Activated CD4-positive, alpha-beta T cell treated with anti-CD3 and anti-CD28 coated beads, Interleukin-2, Interleukin-6, amounts not matched to agents 100 ng/mL and 50 ng/mL, durations not matched to agents 16 hours and 8 hours (primary cell): ENCODE results near the gene UBE2R2.
"Not testable (repeated sequence)": the region's sequence is repeated elsewhere in the genome, so short reads cannot be mapped to it uniquely, and the experiment has no call there.

Source experiments
- DNase-seq: peaks from one replicate; pipeline ENCODE4 v3.0.0-alpha.2; 2020

Gene UBE2R2

GRCh38 chr9:33799928-33800704, 16.8 kb upstream of the UBE2R2 start:
- no peak for DNase-seq

GRCh38 chr9:33800886-33801285, 16.1 kb upstream of the UBE2R2 start:
- DNase-seq = no peak

GRCh38 chr9:33801943-33802500, 14.9 kb upstream of the UBE2R2 start:
- DNase-seq = not testable (repeated sequence)

- not testable (repeated sequence) for DNase-seq
Measured at GRCh38 chr9:33804196-33804595, 12.8 kb upstream of the UBE2R2 start.

- DNase-seq = not testable (repeated sequence)
Measured at GRCh38 chr9:33807156-33807555, 9.8 kb upstream of the UBE2R2 start.

GRCh38 chr9:33808979-33809322, 8.0 kb upstream of the UBE2R2 start:
- DNase-seq = not testable (repeated sequence)

GRCh38 chr9:33809506-33809905, 7.5 kb upstream of the UBE2R2 start:
- DNase-seq = no peak

GRCh38 chr9:33813712-33814641, 3.0 kb upstream of the UBE2R2 start:
- DNase-seq = peak; percentile 54

GRCh38 chr9:33815781-33816180, 1.2 kb upstream of the UBE2R2 start:
- no peak for DNase-seq

- peak; percentile 57 for DNase-seq
Measured at GRCh38 chr9:33817327-33818166, 587 bp downstream of the UBE2R2 start.

- peak; percentile 14 for DNase-seq
Measured at GRCh38 chr9:33818167-33818846, 1.3 kb downstream of the UBE2R2 start.

- DNase-seq = no peak
Measured at GRCh38 chr9:33818847-33819500, 2.0 kb downstream of the UBE2R2 start.

- no peak for DNase-seq
Measured at GRCh38 chr9:33820231-33820745, 3.3 kb downstream of the UBE2R2 start.

GRCh38 chr9:33823801-33824200, 6.8 kb downstream of the UBE2R2 start:
- no peak for DNase-seq

- not testable (repeated sequence) for DNase-seq
Measured at GRCh38 chr9:33827285-33827684, 10.3 kb downstream of the UBE2R2 start.

- DNase-seq = not testable (repeated sequence)
Measured at GRCh38 chr9:33829641-33830230, 12.8 kb downstream of the UBE2R2 start.

- DNase-seq = no peak
Measured at GRCh38 chr9:33835625-33836260, 18.8 kb downstream of the UBE2R2 start.

- DNase-seq = peak; percentile 84
Measured at GRCh38 chr9:33836261-33836660, 19.3 kb downstream of the UBE2R2 start.

- DNase-seq = peak; percentile 10
Measured at GRCh38 chr9:33837138-33837537, 20.2 kb downstream of the UBE2R2 start.

- no peak for DNase-seq
Measured at GRCh38 chr9:33840381-33840780, 23.4 kb downstream of the UBE2R2 start.
